GM06990 (cell line): ENCODE data around the gene CEBPE.

Experiments
- DNase-seq: peaks from one replicate; pipeline ENCODE4 v3.0.0-alpha.2; 2011; ENCODE audit not compliant: insufficient read length; ENCODE audit errors: extremely low read depth
- H3K27me3 ChIP-seq: replicated peaks from 2 replicates; pipeline ENCODE4 v1.6.0; 2011; ENCODE audit warnings: low read length; ENCODE audit not compliant: control insufficient read depth, insufficient read depth
- H3K36me3 ChIP-seq: 2 replicates; pipeline ENCODE4 v1.5.1; 2011; ENCODE audit warnings: low read length; ENCODE audit not compliant: control insufficient read depth, insufficient read depth
- H3K4me3 ChIP-seq: replicated peaks from 2 replicates; pipeline ENCODE4 v1.5.1; 2011; ENCODE audit warnings: low read depth, mild to moderate bottlenecking, control low read depth, low read length
- CTCF ChIP-seq: IDR thresholded peaks from 2 replicates; pipeline ENCODE4 v1.5.1; 2011; ENCODE audit warnings: low read length, control low read depth, mild to moderate bottlenecking, inconsistent platforms; ENCODE audit not compliant: insufficient read depth, poor library complexity, severe bottlenecking

The CEBPE gene

GRCh38 chr14:23090254-23090636 is 28.8 kb downstream of the CEBPE start:
- TF ChIP-seq CTCF, result no peak
- no peak overlapping the region for H3K4me3 ChIP-seq
- DNase-seq, result no peak
- H3K27me3 ChIP-seq, result no peaks in the 10 kb centered on the region
- H3K36me3 ChIP-seq, result peaks cover 8% of the 10 kb centered on the region

DNA sequence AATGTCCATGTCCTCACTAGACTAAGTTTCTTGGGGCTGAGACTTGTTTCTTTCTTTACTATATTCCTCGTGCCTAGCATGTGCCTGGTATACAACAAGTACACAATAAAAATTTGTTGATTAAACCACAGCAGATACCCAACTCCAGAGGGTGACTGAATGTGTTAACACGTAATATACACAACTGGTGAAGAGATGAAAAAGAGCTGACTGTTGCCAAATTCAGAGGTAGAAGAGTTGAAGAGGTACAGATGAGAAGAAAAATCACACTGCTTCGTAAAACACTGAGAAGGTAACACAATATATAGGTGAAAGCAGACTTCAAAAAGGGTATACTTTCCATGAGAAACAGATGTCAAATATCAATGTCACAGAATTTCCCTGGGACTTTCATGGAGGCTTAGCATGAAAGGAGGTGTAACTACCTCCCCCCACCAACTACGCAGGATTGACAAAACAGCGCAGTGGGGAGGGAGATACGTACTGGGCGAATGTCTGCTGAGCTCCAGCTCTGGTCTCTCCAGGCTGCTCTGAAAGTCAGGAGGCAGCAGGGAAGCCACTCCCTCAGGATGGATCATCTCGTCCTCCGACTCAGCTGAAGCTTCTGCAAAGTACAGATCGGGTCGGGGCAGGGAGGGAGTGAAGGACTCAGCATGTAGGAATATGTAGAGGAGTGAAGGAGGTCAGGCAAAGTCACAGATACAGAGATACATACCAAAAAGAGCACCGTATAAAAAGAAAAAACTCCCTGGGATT is 29.4 kb downstream of the CEBPE start:
- Histone ChIP-seq H3K36me3 (peaks cover 8% of the 10 kb centered on the region), H3K27me3 (no peaks in the 10 kb centered on the region), H3K4me3 (no peak overlapping the region)
- no peak for DNase-seq
- no peak for TF ChIP-seq CTCF

GRCh38 chr14:23086565-23086964 is 32.5 kb downstream of the CEBPE start:
- H3K4me3 ChIP-seq, result no peak overlapping the region
- TF ChIP-seq CTCF, result no peak
- H3K36me3 ChIP-seq, result peaks cover 11% of the 10 kb centered on the region
- DNase-seq, result no peak
- H3K27me3 ChIP-seq, result no peaks in the 10 kb centered on the region

DNA sequence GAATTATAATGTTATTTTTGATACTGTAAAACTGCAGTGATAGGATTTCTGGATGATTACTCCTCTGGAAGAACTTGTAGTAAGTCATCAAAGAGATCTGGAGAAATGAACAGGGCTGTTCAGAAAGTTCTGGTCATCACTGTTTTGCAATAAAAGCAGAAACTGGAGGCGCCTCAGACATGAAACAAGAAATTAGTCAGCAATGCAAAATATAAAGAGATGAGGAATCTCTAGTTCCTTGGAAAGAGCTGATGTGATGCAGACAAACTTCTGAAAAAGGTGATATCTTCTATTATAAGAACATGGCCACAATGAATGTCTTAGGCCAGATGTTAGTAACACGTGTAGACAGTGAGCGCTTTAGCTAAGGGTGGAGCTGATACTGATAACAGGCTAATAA is 33.6 kb downstream of the CEBPE start:
- no peak for DNase-seq
- peaks cover 11% of the 10 kb centered on the region for H3K36me3 ChIP-seq

DNA sequence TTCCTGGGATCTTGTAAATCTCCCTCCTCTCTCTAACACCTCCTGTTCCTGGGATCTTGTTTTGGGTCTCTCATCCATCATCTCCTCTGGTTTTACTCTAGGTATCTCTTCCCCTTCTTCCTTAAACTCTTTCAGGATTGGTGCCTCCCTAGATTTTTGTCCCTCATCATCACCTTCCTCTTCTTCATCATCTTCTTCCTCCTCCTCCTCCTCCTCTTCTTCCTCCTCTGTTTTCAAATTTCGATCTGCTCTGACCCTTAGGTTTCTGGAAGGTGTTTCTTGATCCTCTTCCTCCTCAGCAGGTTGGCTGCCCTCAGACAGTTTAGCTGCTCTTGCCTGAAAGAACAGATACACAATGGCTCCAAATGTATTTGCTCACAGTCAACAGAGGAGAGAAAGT is 38.6 kb downstream of the CEBPE start:
- DNase-seq, result no peak
- H3K36me3 ChIP-seq, result peaks cover 34% of the 10 kb centered on the region
- no peaks in the 10 kb centered on the region for H3K27me3 ChIP-seq
- TF ChIP-seq CTCF, result no peak
- H3K4me3 ChIP-seq, result no peak overlapping the region

More for the DNA sequence above, 33.6 kb downstream of the CEBPE start:
- Histone ChIP-seq H3K27me3 (no peaks in the 10 kb centered on the region), H3K4me3 (no peak overlapping the region)
- no peak for TF ChIP-seq CTCF

- Histone ChIP-seq H3K4me3 (no peak overlapping the region), H3K36me3 (peaks cover 36% of the 10 kb centered on the region), H3K27me3 (no peaks in the 10 kb centered on the region)
- DNase-seq, result no peak
- no peak for TF ChIP-seq CTCF
Measured at GRCh38 chr14:23079716-23080115, 39.3 kb downstream of the CEBPE start.
